H1 (cell line): Measurements from ENCODE around the gene ARHGEF28. TPM values are rescaled to one million over a fixed set of nuclear protein-coding genes. Genes with fewer than 3 reads are reported as not detected.

ENCODE experiments used
- CTCF ChIA-PET: fragments of 300-600 bp; sonication (Branson Sonifier 250); formaldehyde crosslinking; loops from one replicate; lab custom pipeline; 2021; ENCODE audit not compliant: partially characterized antibody; lab: Charles Lee
- POLR2A ChIA-PET: fragments of 300-600 bp; sonication (Branson Sonifier 250); formaldehyde crosslinking; loops from one replicate; lab custom pipeline; 2021; ENCODE audit warnings: inconsistent platforms; ENCODE audit not compliant: partially characterized antibody; lab: Charles Lee
- DNase-seq, 2 experiments: peaks; one replicate each; pipeline versions ENCODE4 v3.0.0 to v3.0.0-alpha.2; 2010 to 2022; ENCODE audit warnings: low spot score in 2 of 2, low read depth in 1 of 2, mixed read lengths in 1 of 2
- FAIRE-seq: peaks from 2 replicates; lab custom pipeline; 2011; peaks lifted over from hg19 to GRCh38; lab: Jason Lieb, UNC
- H2AFZ ChIP-seq: 2 replicates; pipeline ENCODE4 v1.8.1; 2012; ENCODE audit warnings: low read length, inconsistent platforms
- H2AK5ac ChIP-seq: 2 replicates; pipeline ENCODE4 v1.6.1; 2013; ENCODE audit warnings: low read depth, low read length
- H2BK120ac ChIP-seq: replicated peaks from 2 replicates; pipeline ENCODE3; 2013; ENCODE audit warnings: low read depth, low read length, inconsistent platforms
- H2BK12ac ChIP-seq: 2 replicates; pipeline ENCODE4 v1.6.1; 2013; ENCODE audit warnings: low read depth, low read length
- H2BK15ac ChIP-seq: 2 replicates; pipeline ENCODE4 v1.6.1; 2013; ENCODE audit warnings: low read length
- H2BK20ac ChIP-seq: 2 replicates; pipeline ENCODE4 v1.6.1; 2013; ENCODE audit warnings: low read length
- H2BK5ac ChIP-seq: 2 replicates; pipeline ENCODE4 v1.6.1; 2013; ENCODE audit warnings: low read depth, low read length
- H3K14ac ChIP-seq: 2 replicates; pipeline ENCODE4 v1.6.1; 2013; ENCODE audit warnings: inconsistent platforms; ENCODE audit not compliant: insufficient read length
- H3K18ac ChIP-seq: 2 replicates; pipeline ENCODE4 v1.6.1; 2013; ENCODE audit warnings: low read length; ENCODE audit errors: extremely low read depth
- H3K23ac ChIP-seq: 2 replicates; pipeline ENCODE4 v1.6.1; 2013; ENCODE audit warnings: inconsistent platforms; ENCODE audit not compliant: insufficient read length
- H3K23me2 ChIP-seq: 2 replicates; pipeline ENCODE4 v1.6.1; 2013; ENCODE audit warnings: low read depth, low read length
- H3K27ac ChIP-seq: 2 replicates; pipeline ENCODE4 v1.6.1; 2011; ENCODE audit warnings: low read depth, low read length, inconsistent platforms
- H3K27me3 ChIP-seq, 4 experiments: replicated peaks in 1 of 4; 1 replicate in 1 of 4; 2 replicates in 3 of 4; pipeline versions ENCODE4 v1.6.1 to v1.8.1; 2011 to 2013; ENCODE audit warnings: low read length in 3 of 4, mild to moderate bottlenecking in 3 of 4, inconsistent platforms in 2 of 4, mixed read lengths in 2 of 4, moderate library complexity in 1 of 4; ENCODE audit not compliant: control insufficient read depth in 3 of 4, insufficient read depth in 3 of 4; ENCODE audit errors: extremely low read depth in 1 of 4
- H3K36me3 ChIP-seq, 4 experiments: 2 replicates each; pipeline versions ENCODE4 v1.6.1 to v1.8.1; 2011 to 2013; ENCODE audit warnings: mild to moderate bottlenecking in 4 of 4, low read length in 3 of 4, moderate library complexity in 2 of 4, control low read depth in 1 of 4, inconsistent platforms in 1 of 4; ENCODE audit not compliant: insufficient read depth in 4 of 4, control insufficient read depth in 2 of 4
- H3K4ac ChIP-seq: replicated peaks from 2 replicates; pipeline ENCODE3; 2013; ENCODE audit warnings: low read length, low read depth, mixed read lengths, inconsistent platforms; ENCODE audit not compliant: insufficient read length
- H3K4me1 ChIP-seq, 4 experiments: replicated peaks in 1 of 4; 1 replicate in 1 of 4; 2 replicates in 3 of 4; pipeline versions ENCODE4 v1.6.1 to v1.8.1; 2011 to 2013; ENCODE audit warnings: low read length in 3 of 4, inconsistent platforms in 2 of 4, mixed read lengths in 1 of 4; ENCODE audit not compliant: insufficient read depth in 4 of 4, control insufficient read depth in 3 of 4
- H3K4me2 ChIP-seq, 2 experiments: 2 replicates each; pipeline versions ENCODE4 v1.6.1 to v1.8.1; 2011 to 2013; ENCODE audit warnings: low read depth in 2 of 2, low read length in 2 of 2, control low read depth in 1 of 2, inconsistent platforms in 1 of 2, mild to moderate bottlenecking in 1 of 2; ENCODE audit not compliant: insufficient read depth in 1 of 2
- H3K4me3 ChIP-seq, 4 experiments: fragments of 200-600, 300-600 bp in 1 of 4; sonication (generic), shearing (Covaris generic), sonication (Bioruptor Twin) in 1 of 4; 2 replicates each; pipeline versions ENCODE4 v1.5.1 to v1.8.1; 2011 to 2016; ENCODE audit warnings: low read length in 4 of 4, low read depth in 3 of 4, control low read depth in 2 of 4, inconsistent platforms in 2 of 4, mild to moderate bottlenecking in 2 of 4, mixed read lengths in 1 of 4, moderate library complexity in 1 of 4; ENCODE audit not compliant: insufficient read depth in 2 of 4; ENCODE audit errors: extremely low read depth in 1 of 4
- H3K56ac ChIP-seq: replicated peaks from 2 replicates; pipeline ENCODE3; 2013; ENCODE audit warnings: low read depth, mild to moderate bottlenecking, mixed read lengths, low read length, inconsistent platforms; ENCODE audit not compliant: insufficient read length
- H3K79me1 ChIP-seq: 2 replicates; pipeline ENCODE4 v1.6.1; 2013; ENCODE audit warnings: low read depth, low read length, control low read depth
- H3K79me2 ChIP-seq, 2 experiments: 2 replicates each; pipeline versions ENCODE4 v1.6.1 to v1.8.1; 2012 to 2013; ENCODE audit warnings: low read length in 2 of 2, mild to moderate bottlenecking in 2 of 2, inconsistent platforms in 1 of 2; ENCODE audit not compliant: insufficient read depth in 2 of 2, control insufficient read depth in 1 of 2
- H3K9ac ChIP-seq, 4 experiments: replicated peaks in 1 of 4; 1 replicate in 1 of 4; 2 replicates in 3 of 4; pipeline versions ENCODE4 v1.6.1 to v1.8.1; 2011 to 2013; ENCODE audit warnings: low read depth in 3 of 4, low read length in 3 of 4, control low read depth in 2 of 4, mild to moderate bottlenecking in 2 of 4, moderate library complexity in 2 of 4, inconsistent platforms in 1 of 4; ENCODE audit errors: extremely low read depth in 1 of 4
- H3K9me3 ChIP-seq, 2 experiments: 2 replicates each; pipeline versions ENCODE4 v1.6.1 to v1.8.1; 2012 to 2013; ENCODE audit warnings: mild to moderate bottlenecking in 2 of 2, moderate library complexity in 2 of 2, control low read depth in 1 of 2, inconsistent platforms in 1 of 2, low read depth in 1 of 2, low read length in 1 of 2, mixed read lengths in 1 of 2; ENCODE audit not compliant: insufficient read depth in 2 of 2
- H4K20me1 ChIP-seq, 2 experiments: replicated peaks in 1 of 2; 2 replicates each; pipeline versions ENCODE3 to v1.8.1; 2011 to 2013; ENCODE audit warnings: inconsistent platforms in 2 of 2, low read length in 2 of 2, mild to moderate bottlenecking in 1 of 2; ENCODE audit not compliant: insufficient read depth in 2 of 2, control insufficient read depth in 1 of 2
- H4K5ac ChIP-seq: 2 replicates; pipeline ENCODE4 v1.6.1; 2013; ENCODE audit warnings: low read length, low read depth, mixed read lengths, inconsistent platforms; ENCODE audit not compliant: insufficient read length
- H4K8ac ChIP-seq: 2 replicates; pipeline ENCODE4 v1.8.0; 2013; ENCODE audit warnings: mild to moderate bottlenecking, moderate library complexity, low read length, inconsistent platforms; ENCODE audit not compliant: insufficient read depth; ENCODE audit errors: extremely low read depth
- H4K91ac ChIP-seq: replicated peaks from 2 replicates; pipeline ENCODE3; 2013; ENCODE audit warnings: low read length, mixed read lengths, inconsistent platforms; ENCODE audit not compliant: insufficient read length
- CBX8 ChIP-seq: fragments of 300-800, 300-1000 bp; sonication (generic); IDR thresholded peaks from 2 replicates; pipeline ENCODE4 v1.7.1; 2016; ENCODE audit warnings: low read depth, low read length, borderline replicate concordance
- CTBP2 ChIP-seq: IDR thresholded peaks from 2 replicates; pipeline ENCODE4 v1.7.0; 2011; ENCODE audit warnings: borderline replicate concordance, mild to moderate bottlenecking, moderate library complexity, mixed read lengths, low read length; ENCODE audit not compliant: insufficient read depth, insufficient read length
- EZH2 ChIP-seq: fragments of 200-600 bp; sonication (generic); IDR thresholded peaks from 2 replicates; pipeline ENCODE4 v1.7.1; 2012; ENCODE audit warnings: low read depth, mild to moderate bottlenecking, moderate library complexity, low read length, inconsistent platforms; ENCODE audit not compliant: severe bottlenecking
- JUN ChIP-seq: IDR thresholded peaks from 2 replicates; pipeline ENCODE4 v1.6.1; 2011; ENCODE audit warnings: low read depth, mild to moderate bottlenecking, improper control_type of control experiment, low read length
- JUND ChIP-seq: IDR thresholded peaks from 2 replicates; pipeline ENCODE4 v1.6.1; 2011; ENCODE audit warnings: mild to moderate bottlenecking, improper control_type of control experiment, low read length
- RAD21 ChIP-seq, 2 experiments: IDR thresholded peaks in 1 of 2; conservative IDR thresholded peaks in 1 of 2; 2 replicates each; pipeline ENCODE4 v1.6.1; 2011; ENCODE audit warnings: low read depth in 2 of 2, low read length in 2 of 2, improper control_type of control experiment in 1 of 2, inconsistent platforms in 1 of 2, mild to moderate bottlenecking in 1 of 2, moderate library complexity in 1 of 2
- RBBP5 ChIP-seq: IDR thresholded peaks from 2 replicates; pipeline ENCODE4 v1.7.1; 2012; ENCODE audit warnings: low read depth, mild to moderate bottlenecking, inconsistent platforms, low read length, moderate library complexity, borderline replicate concordance
- RFX5 ChIP-seq: IDR thresholded peaks from 2 replicates; pipeline ENCODE4 v1.6.1; 2011; ENCODE audit warnings: low read depth, low read length, improper control_type of control experiment, borderline replicate concordance
- SIN3A ChIP-seq, 2 experiments: IDR thresholded peaks in 1 of 2; conservative IDR thresholded peaks in 1 of 2; 2 replicates each; pipeline ENCODE4 v1.6.1; 2011 to 2012; ENCODE audit warnings: low read length in 2 of 2, improper control_type of control experiment in 1 of 2, low read depth in 1 of 2, mild to moderate bottlenecking in 1 of 2
- WGBS, 2 experiments: shearing (Covaris generic) in 1 of 2; methylation state at CpG; one replicate each; pipeline versions ENCODE4 v1.1.6 to v1.1.7; 2013 to 2015; ENCODE audit warnings: low lambda C conversion rate in 2 of 2, mixed read lengths in 2 of 2, inconsistent platforms in 1 of 2, low coverage in 1 of 2, missing lambda C conversion rate in 1 of 2; ENCODE audit not compliant: insufficient replicate concordance in 2 of 2, insufficient coverage in 1 of 2, insufficient read length in 1 of 2; ENCODE audit errors: extremely low coverage in 1 of 2, missing lambda C conversion rate in 1 of 2; 5-methylcytosine and 5-hydroxymethylcytosine counted together
- polyA plus RNA-seq, 7 experiments: library from polyadenylated mRNA; depleted of rRNA in 3 of 7; stranded (reverse) in 5 of 7; unstranded in 2 of 7; fragments of >200 nt in 5 of 7; fragments of 200-250 nt in 2 of 7; gene quantifications; 1 replicate in 5 of 7; 2 replicates in 1 of 7; 4 replicates in 1 of 7; pipeline versions ENCODE4 v1.2.1 to v1.2.3, GENCODE V29; 2011 to 2013; ENCODE audit warnings: missing spikeins in 2 of 7, mixed read lengths in 2 of 7
- total RNA-seq: library from RNA; stranded (reverse); fragmentation: NEBNext Ultra II Directional; extraction: Animal tissue kit (Norgen Biotek cat#: 25700); gene quantifications from 2 replicates; pipeline ENCODE4 v1.2.1, GENCODE V29; 2021

ARHGEF28 gene
- total and polyA plus RNA-seq, 2 of the 8 experiments (the other 6 are each of a cell fraction or from before 2014, with no cell fraction given) = 0.33 to 1.0 TPM

DNA sequence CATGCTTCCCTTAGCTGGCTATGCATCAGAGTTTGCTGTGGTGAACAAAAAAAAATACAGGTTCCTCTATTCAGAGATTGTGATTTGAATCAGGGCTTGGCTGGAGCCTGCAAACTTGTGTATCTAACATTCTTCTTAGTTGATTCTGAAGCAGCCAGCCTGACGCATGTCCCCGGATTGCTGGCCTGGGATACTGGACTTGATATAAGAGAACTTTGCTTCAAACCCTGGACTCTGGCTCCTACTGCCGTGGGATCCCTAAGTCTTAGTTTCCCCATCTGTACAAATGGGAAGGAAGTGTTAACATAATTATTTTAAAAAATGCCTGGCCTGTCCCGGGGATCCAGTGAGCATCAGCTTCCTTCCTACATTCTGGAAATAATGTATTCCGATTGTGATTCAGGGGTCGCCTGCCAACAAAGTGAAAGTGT, 292.8 kb downstream of the ARHGEF28 start:
- Histone ChIP-seq H3K27me3 (no peaks in the 10 kb centered on the region), H2BK20ac (no peak overlapping the region), H3K14ac (no peak overlapping the region), H2BK120ac (no peak overlapping the region), H3K23me2 (no peaks in the 10 kb centered on the region), H3K36me3 (no peaks in the 10 kb centered on the region), H3K27ac (no peak overlapping the region), H3K79me1 (no peaks in the 10 kb centered on the region)
- 97% methylated on average over 6 of the region's 6 CpGs; no CpG with 5 or more reads in 1 of the 2 experiments for WGBS, 2 experiments
- POLR2A ChIA-PET = no interaction called here
- FAIRE-seq = no peak
- no peak for TF ChIP-seq RAD21 (IDR thresholded peaks at IDR 0.05 in 1 of 2, conservative IDR thresholded peaks at IDR 0.05 in 1 of 2; ENCODE audit: low read depth in 2 of 2, low read length in 2 of 2)
- no peak for TF ChIP-seq CTBP2
- no peak for TF ChIP-seq RFX5
- no peak for TF ChIP-seq SIN3A (conservative IDR thresholded peaks at IDR 0.05 in 1 of 2, IDR thresholded peaks at IDR 0.05 in 1 of 2; ENCODE audit: low read depth in 1 of 2, low read length in 2 of 2)
- no peak for TF ChIP-seq JUND
- TF ChIP-seq EZH2 = no peak
- no peak for TF ChIP-seq CBX8
- TF ChIP-seq RBBP5 = no peak
- no peak for TF ChIP-seq JUN
- TF ChIP-seq, all 59 proteins: peak for 0
- H3K56ac ChIP-seq = no peak overlapping the region
- no peak overlapping the region for H3K18ac ChIP-seq
- H2AK5ac ChIP-seq = no peak overlapping the region
- H3K9ac ChIP-seq = no peak overlapping the region
- no peaks in the 10 kb centered on the region for H4K20me1 ChIP-seq
- no peak overlapping the region for H2AFZ ChIP-seq
- CTCF ChIA-PET = interaction anchor here (1.4 to 1.9 kb wide), 3 partner anchors 9 to 27 kb away, joined by 4 to 6 read pairs (median 5); no protein-coding TSS in a partner anchor
- H4K91ac ChIP-seq = no peak overlapping the region
- H3K4me2 ChIP-seq = no peak overlapping the region
- H2BK12ac ChIP-seq = no peak overlapping the region
- H3K79me2 ChIP-seq = no peaks in the 10 kb centered on the region
- no peak overlapping the region for H3K4me3 ChIP-seq
- H4K8ac ChIP-seq = no peak overlapping the region
- no peak overlapping the region for H3K4ac ChIP-seq
- no peak overlapping the region for H2BK15ac ChIP-seq
- H4K5ac ChIP-seq = no peak overlapping the region
- peaks cover 0 to 3% (median 2%) of the 10 kb centered on the region in 4 experiments; a peak in 1 of 7 replicates for H3K4me1 ChIP-seq
- DNase-seq = no peak
- H2BK5ac ChIP-seq = no peak overlapping the region
- H3K23ac ChIP-seq = no peak overlapping the region
- no peaks in the 10 kb centered on the region for H3K9me3 ChIP-seq
